B cell (primary cell): ENCODE results near the gene MICU1. TPM values are rescaled to one million over a fixed set of nuclear protein-coding genes. Genes with fewer than 3 reads are reported as not detected.
"Not testable (repeated sequence)": the region's sequence is repeated elsewhere in the genome, so short reads cannot be mapped to it uniquely, and the experiment has no call there.

ENCODE experiments used
- ATAC-seq: fragments of 200-7000 bp; cut with Tn5 transposase; one replicate; pipeline ENCODE4 v1.10.0; 2021; ENCODE audit warnings: low read depth, mild to moderate bottlenecking, moderate number of reproducible peaks, moderate library complexity
- CTCF ChIA-PET: fragments of 350-600 bp; sonication (Branson Sonifier 250); formaldehyde crosslinking; loops from one replicate; lab custom pipeline; 2021; ENCODE audit warnings: antibody characterized with exemption, inconsistent platforms; lab: Charles Lee
- POLR2A ChIA-PET: fragments of 350-600 bp; sonication (Branson Sonifier 250); formaldehyde crosslinking; loops from one replicate; lab custom pipeline; 2021; ENCODE audit warnings: antibody characterized with exemption; lab: Charles Lee
- DNase-seq: peaks from one replicate; pipeline ENCODE4 v3.0.0; 2013
- H2AFZ ChIP-seq: 2 replicates; pipeline ENCODE4 v1.6.1; 2012; ENCODE audit warnings: mild to moderate bottlenecking, low read depth, low read length; ENCODE audit not compliant: insufficient read depth, poor library complexity, severe bottlenecking
- H3K27ac ChIP-seq, 2 donors: 1 replicate in 1 of 2; 2 replicates in 1 of 2; pipeline ENCODE4 v1.5.1; 2012 to 2013; ENCODE audit warnings: low read length in 2 of 2, mild to moderate bottlenecking in 2 of 2, moderate library complexity in 1 of 2
- H3K27me3 ChIP-seq, 4 experiments: fragments of 200-600 bp in 1 of 4; sonication (generic) in 1 of 4; replicated peaks in 1 of 4; 1 replicate in 2 of 4; 2 replicates in 2 of 4; pipeline versions ENCODE4 v1.6.1 to v1.7.0; 2013 to 2016; ENCODE audit warnings: low read length in 3 of 4, mild to moderate bottlenecking in 2 of 4, mixed read lengths in 1 of 4, moderate library complexity in 1 of 4; ENCODE audit not compliant: insufficient read depth in 4 of 4, control insufficient read depth in 3 of 4; ENCODE audit errors: control extremely low read depth in 1 of 4
- H3K36me3 ChIP-seq, 2 experiments: replicated peaks in 1 of 2; 1 replicate in 1 of 2; 2 replicates in 1 of 2; pipeline versions ENCODE4 v1.6.1 to v1.7.1; 2013; ENCODE audit warnings: low read length in 1 of 2; ENCODE audit not compliant: insufficient read depth in 2 of 2, control insufficient read depth in 1 of 2; ENCODE audit errors: control extremely low read depth in 1 of 2, extremely low read depth in 1 of 2
- H3K4me1 ChIP-seq, 2 donors: fragments of 200-600 bp in 1 of 2; sonication (generic) in 1 of 2; 1 replicate in 1 of 2; 2 replicates in 1 of 2; pipeline versions ENCODE4 v1.5.1 to v1.6.1; 2013 to 2017; ENCODE audit warnings: low read length in 2 of 2; ENCODE audit not compliant: control insufficient read depth in 2 of 2, insufficient read depth in 2 of 2
- H3K4me2 ChIP-seq: replicated peaks from 2 replicates; pipeline ENCODE3; 2012; ENCODE audit warnings: mild to moderate bottlenecking, low read depth, low read length; ENCODE audit not compliant: poor library complexity, severe bottlenecking
- H3K4me3 ChIP-seq, 5 experiments: fragments of 200-600 bp in 1 of 5; sonication (generic) in 1 of 5; 1 replicate in 3 of 5; 2 replicates in 2 of 5; pipeline versions ENCODE4 v1.5.1 to v1.7.0; 2011 to 2016; ENCODE audit warnings: low read length in 4 of 5, mild to moderate bottlenecking in 4 of 5, low read depth in 2 of 5, control low read depth in 1 of 5, moderate library complexity in 1 of 5; ENCODE audit not compliant: insufficient read depth in 1 of 5; ENCODE audit errors: control extremely low read depth in 1 of 5, extremely low read depth in 1 of 5
- H3K79me2 ChIP-seq: fragments of 200-600 bp; sonication (generic); one replicate; pipeline ENCODE4 v1.6.0; 2016; ENCODE audit warnings: low read length; ENCODE audit not compliant: control insufficient read depth, insufficient read depth
- H3K9ac ChIP-seq: fragments of 200-600 bp; sonication (generic); 2 replicates; pipeline ENCODE4 v1.6.1; 2017; ENCODE audit warnings: mild to moderate bottlenecking, low read length, moderate library complexity
- H3K9me3 ChIP-seq, 3 donors: one replicate each; pipeline versions ENCODE4 v1.6.1 to v1.7.1; 2013; ENCODE audit warnings: low read length in 2 of 3; ENCODE audit not compliant: control insufficient read depth in 2 of 3, insufficient read depth in 1 of 3; ENCODE audit errors: control extremely low read depth in 1 of 3
- H4K20me1 ChIP-seq: 2 replicates; pipeline ENCODE4 v1.6.0; 2012; ENCODE audit warnings: mild to moderate bottlenecking, low read length; ENCODE audit not compliant: insufficient read depth, control insufficient read depth, poor library complexity, severe bottlenecking
- H3K27ac Mint-ChIP-seq: one replicate; pipeline ENCODE4 v1.8.0; 2021; ENCODE audit warnings: mixed read lengths
- H3K27me3 Mint-ChIP-seq: one replicate; pipeline ENCODE4 v1.8.0; 2021; ENCODE audit warnings: mixed read lengths
- H3K4me1 Mint-ChIP-seq: one replicate; pipeline ENCODE4 v1.8.0; 2021; ENCODE audit warnings: mixed read lengths
- H3K4me3 Mint-ChIP-seq: one replicate; pipeline ENCODE4 v1.8.0; 2021; ENCODE audit warnings: mixed read lengths
- H3K9me3 Mint-ChIP-seq: one replicate; pipeline ENCODE4 v1.8.0; 2022; ENCODE audit warnings: mixed read lengths; ENCODE audit not compliant: insufficient read depth
- EZH2 ChIP-seq: IDR thresholded peaks from 2 replicates; pipeline ENCODE4 v1.6.1; 2012; ENCODE audit warnings: borderline replicate concordance, low read depth, mild to moderate bottlenecking, moderate library complexity, low read length; ENCODE audit not compliant: insufficient read depth, poor library complexity, severe bottlenecking
- WGBS: methylation state at CpG from one replicate; pipeline ENCODE4 v1.1.5; 2013; ENCODE audit warnings: missing lambda C conversion rate; ENCODE audit not compliant: insufficient coverage; 5-methylcytosine and 5-hydroxymethylcytosine counted together
- intact Hi-C: fragments of 100-400 bp; cut with micrococcal nuclease; formaldehyde crosslinking; loops from one replicate; pipeline ENCODE4 v1.10.0; 2022
- polyA minus RNA-seq: library from RNA; depleted of rRNA, polyadenylated mRNA; stranded (reverse); fragments of >200 nt; gene quantifications from 2 replicates; pipeline ENCODE4 v1.2.3, GENCODE V29; 2012
- polyA plus RNA-seq: library from polyadenylated mRNA; depleted of rRNA; stranded (reverse); fragments of >200 nt; gene quantifications from 2 replicates; pipeline ENCODE4 v1.2.3, GENCODE V29; 2012
- total RNA-seq, 2 donors: library from RNA; stranded (reverse); fragments of 120-200 nt in 1 of 2; gene quantifications; 1 replicate in 1 of 2; 2 replicates in 1 of 2; pipeline versions ENCODE4 v1.2.3 to v1.2.4, GENCODE V29; 2013 to 2022

The MICU1 gene, protein sequence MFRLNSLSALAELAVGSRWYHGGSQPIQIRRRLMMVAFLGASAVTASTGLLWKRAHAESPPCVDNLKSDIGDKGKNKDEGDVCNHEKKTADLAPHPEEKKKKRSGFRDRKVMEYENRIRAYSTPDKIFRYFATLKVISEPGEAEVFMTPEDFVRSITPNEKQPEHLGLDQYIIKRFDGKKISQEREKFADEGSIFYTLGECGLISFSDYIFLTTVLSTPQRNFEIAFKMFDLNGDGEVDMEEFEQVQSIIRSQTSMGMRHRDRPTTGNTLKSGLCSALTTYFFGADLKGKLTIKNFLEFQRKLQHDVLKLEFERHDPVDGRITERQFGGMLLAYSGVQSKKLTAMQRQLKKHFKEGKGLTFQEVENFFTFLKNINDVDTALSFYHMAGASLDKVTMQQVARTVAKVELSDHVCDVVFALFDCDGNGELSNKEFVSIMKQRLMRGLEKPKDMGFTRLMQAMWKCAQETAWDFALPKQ
- 34.7 and 42.9 TPM in 2 replicates for total RNA-seq
- 29.7 TPM for total RNA-seq (2013)
- polyA plus RNA-seq, result 7.9 and 12.0 TPM in 2 replicates
- polyA minus RNA-seq, result 11.1 and 14.3 TPM in 2 replicates

DNA sequence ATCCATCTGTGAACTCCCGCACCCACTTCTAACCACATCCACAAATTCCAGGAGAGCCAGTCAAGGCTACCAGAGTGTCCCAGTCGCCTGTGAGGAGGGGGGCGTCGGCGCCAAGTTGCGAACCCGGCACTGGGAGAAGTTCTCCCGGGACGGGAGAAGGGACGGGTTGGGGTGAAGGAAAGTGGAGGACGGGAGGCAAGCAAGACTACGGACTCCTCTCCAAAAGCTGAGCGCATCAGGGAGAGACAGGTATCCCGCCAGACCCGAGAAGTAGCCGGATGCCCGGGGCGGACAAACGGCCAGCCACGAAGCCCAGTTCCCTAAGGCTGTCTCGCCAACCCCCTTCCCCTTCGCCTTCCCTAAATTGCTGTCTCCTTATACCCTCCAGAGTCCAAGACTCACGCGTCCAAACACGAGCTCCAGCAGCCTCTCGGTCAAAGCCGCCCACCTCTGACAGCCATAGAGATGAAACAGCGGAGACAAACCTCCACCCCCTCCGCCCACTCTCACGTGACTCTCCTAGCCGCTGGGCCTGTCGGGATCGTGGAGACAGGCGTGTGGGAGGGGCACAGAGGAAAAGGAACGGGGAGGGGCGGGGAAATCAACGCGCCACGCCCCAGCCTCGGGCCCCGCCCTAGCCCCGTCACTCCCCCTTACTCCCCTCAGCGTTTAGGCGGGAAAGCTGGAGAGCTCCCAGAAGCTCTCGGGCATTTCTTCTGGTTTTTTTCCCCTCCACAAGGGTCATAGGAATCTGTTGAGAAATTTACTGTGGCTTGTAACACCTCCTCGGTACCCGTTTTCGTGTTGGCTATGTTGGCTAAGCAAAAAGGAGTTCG lies at the start of gene MICU1:
TSS of gene MICU1 (minus strand) at position 472 of the 836 bp plus-strand sequence. CDS start 59,286 bp downstream, outside the sequence.
- Histone ChIP-seq H3K79me2 (peaks cover 42% of the 10 kb centered on the region), H3K27me3 (no peaks in the 10 kb centered on the region), H3K4me2 (peak within 1 kb of the TSS; percentile 78), H2AFZ (peak within 1 kb of the TSS; percentile 89), H3K9me3 (no peaks in the 10 kb centered on the region), H3K4me1 (peaks cover 8 to 9% of the 10 kb centered on the region in 2 donors), H3K9ac (peak within 1 kb of the TSS; percentile 83), H3K27ac (peak within 1 kb of the TSS; percentile 52 to 81), H4K20me1 (peaks cover 3% of the 10 kb centered on the region), H3K36me3 (no peaks in the 10 kb centered on the region), H3K4me3 (peak within 1 kb of the TSS; percentile 72 to 99 (median 89))
- no peaks in the 10 kb centered on the region for H3K9me3 Mint-ChIP-seq
- H3K27me3 Mint-ChIP-seq, result no peaks in the 10 kb centered on the region
- intact Hi-C loops, result loop anchor here (1.0 to 5.0 kb wide), 5 partner anchors 63 to 541 kb away; partner anchors contain the start of genes ANAPC16, ASCC1, ECD and FAM149B1
- ChIA-PET POLR2A (interaction anchor here (0.6 kb wide), 2 partner anchors 64 to 647 kb away, joined by 3 to 4 read pairs; no protein-coding TSS in a partner anchor), CTCF (interaction anchor here (1.1 to 1.6 kb wide), 3 partner anchors 41 to 261 kb away, joined by 3 to 5 read pairs (median 4); no protein-coding TSS in a partner anchor)
- WGBS, result under 1% methylated on average over 27 of the region's 49 CpGs
- DNase-seq (peak; percentile 95), ATAC-seq (peak; percentile 99)
- peaks cover 13% of the 10 kb centered on the region for H3K4me1 Mint-ChIP-seq
- peak within 1 kb of the TSS; percentile 92 for H3K27ac Mint-ChIP-seq
- peak within 1 kb of the TSS; percentile 99 for H3K4me3 Mint-ChIP-seq
- no peak for TF ChIP-seq EZH2

DNA sequence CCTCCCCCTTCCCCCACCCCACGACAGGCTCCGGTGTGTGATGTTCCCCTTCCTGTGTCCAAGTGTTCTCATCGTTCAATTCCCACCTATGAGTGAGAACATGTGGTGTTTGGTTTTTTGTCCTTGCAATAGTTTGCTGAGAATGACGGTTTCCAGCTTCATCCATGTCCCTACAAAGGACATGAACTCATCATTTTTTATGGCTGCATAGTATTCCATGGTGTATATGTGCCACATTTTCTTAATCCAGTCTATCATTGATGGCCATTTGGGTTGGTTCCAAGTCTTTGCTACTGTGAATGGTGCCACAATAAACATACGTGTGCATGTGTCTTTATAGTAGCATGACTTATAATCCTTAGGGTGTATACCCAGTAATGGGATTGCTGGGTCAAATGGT lies 48.3 kb upstream of the MICU1 start:
- POLR2A ChIA-PET, result not testable (repeated sequence)

More for the DNA sequence above, 48.3 kb upstream of the MICU1 start:
- CTCF ChIA-PET, intact Hi-C loops, H3K4me1 Mint-ChIP-seq, H3K4me1 ChIP-seq, H3K4me2 ChIP-seq, H3K9me3 ChIP-seq, H2AFZ ChIP-seq, H3K9ac ChIP-seq, H4K20me1 ChIP-seq, H3K4me3 ChIP-seq, H3K4me3 Mint-ChIP-seq, H3K9me3 Mint-ChIP-seq, DNase-seq, H3K79me2 ChIP-seq, H3K27me3 Mint-ChIP-seq, H3K27ac Mint-ChIP-seq, H3K27ac ChIP-seq, H3K27me3 ChIP-seq, ATAC-seq, H3K36me3 ChIP-seq: not testable (repeated sequence)
- WGBS, result 100% methylated on average over 1 of the region's 5 CpGs
